ENCODE data around the gene ESR1.
"Not testable (repeated sequence)": the region's sequence is repeated elsewhere in the genome, so short reads cannot be mapped to it uniquely, and the experiment has no call there.

ESR1 gene

GRCh38 chr6:152052061-152052460 is 244.6 kb downstream of the ESR1 start:
- no peak for DNase-seq (ENCODE audit: low read depth in 1 of 2, low spot score in 1 of 2)

- no peak for DNase-seq (ENCODE audit: low read depth in 1 of 2, low spot score in 1 of 2)
Observed at GRCh38 chr6:152053332-152053731, 245.8 kb downstream of the ESR1 start.

- no peak for DNase-seq (ENCODE audit: low read depth in 1 of 2, low spot score in 1 of 2)
Observed at GRCh38 chr6:152054441-152054840, 247.0 kb downstream of the ESR1 start.

GRCh38 chr6:152055517-152055916 is 248.0 kb downstream of the ESR1 start:
- no peak for DNase-seq (ENCODE audit: low read depth in 1 of 2, low spot score in 1 of 2)

- DNase-seq (ENCODE audit: low read depth in 1 of 2, low spot score in 1 of 2) = no peak
Observed at GRCh38 chr6:152057832-152058498, 250.5 kb downstream of the ESR1 start.

GRCh38 chr6:152059909-152060308 is 252.4 kb downstream of the ESR1 start:
- DNase-seq (ENCODE audit: low read depth in 1 of 2, low spot score in 1 of 2) = no peak

GRCh38 chr6:152062476-152062875 is 255.0 kb downstream of the ESR1 start:
- DNase-seq (ENCODE audit: low read depth in 1 of 2, low spot score in 1 of 2) = no peak

- no peak for DNase-seq (ENCODE audit: low read depth in 1 of 2, low spot score in 1 of 2)
Observed at GRCh38 chr6:152063170-152063921, 255.9 kb downstream of the ESR1 start.

- DNase-seq (ENCODE audit: low read depth in 1 of 2, low spot score in 1 of 2) = no peak
Observed at GRCh38 chr6:152068622-152069261, 261.3 kb downstream of the ESR1 start.

- DNase-seq (ENCODE audit: low read depth in 1 of 2, low spot score in 1 of 2) = no peak
Observed at GRCh38 chr6:152070556-152070955, 263.1 kb downstream of the ESR1 start.

- DNase-seq (ENCODE audit: low read depth in 1 of 2, low spot score in 1 of 2) = no peak
Observed at GRCh38 chr6:152071318-152071717, 263.8 kb downstream of the ESR1 start.

- no peak for DNase-seq (ENCODE audit: low read depth in 1 of 2, low spot score in 1 of 2)
Observed at GRCh38 chr6:152071843-152072242, 264.4 kb downstream of the ESR1 start.

- not testable (repeated sequence) for DNase-seq (ENCODE audit: low read depth in 1 of 2, low spot score in 1 of 2)
Observed at GRCh38 chr6:152076242-152076641, 268.8 kb downstream of the ESR1 start.

- DNase-seq (ENCODE audit: low read depth in 1 of 2, low spot score in 1 of 2) = no peak
Observed at GRCh38 chr6:152078001-152078400, 270.5 kb downstream of the ESR1 start.

- DNase-seq (ENCODE audit: low read depth in 1 of 2, low spot score in 1 of 2) = no peak
Observed at GRCh38 chr6:152078804-152079203, 271.3 kb downstream of the ESR1 start.

GRCh38 chr6:152085451-152085921 is 278.0 kb downstream of the ESR1 start:
- no peak for DNase-seq (ENCODE audit: low read depth in 1 of 2, low spot score in 1 of 2)

- DNase-seq (ENCODE audit: low read depth in 1 of 2, low spot score in 1 of 2) = no peak
Observed at GRCh38 chr6:152086223-152086873, 278.9 kb downstream of the ESR1 start.

- no peak for DNase-seq (ENCODE audit: low read depth in 1 of 2, low spot score in 1 of 2)
Observed at GRCh38 chr6:152087096-152087495, 279.6 kb downstream of the ESR1 start.

- DNase-seq (ENCODE audit: low read depth in 1 of 2, low spot score in 1 of 2) = no peak
Observed at GRCh38 chr6:152087701-152088100, 280.2 kb downstream of the ESR1 start.

- DNase-seq (ENCODE audit: low read depth in 1 of 2, low spot score in 1 of 2) = no peak
Observed at GRCh38 chr6:152089992-152090391, 282.5 kb downstream of the ESR1 start.

GRCh38 chr6:152091201-152091600 is 283.7 kb downstream of the ESR1 start:
- no peak for DNase-seq (ENCODE audit: low read depth in 1 of 2, low spot score in 1 of 2)
